ENCODE measurements around the gene NCSTN. TPM values are rescaled to one million over a fixed set of nuclear protein-coding genes. Genes with fewer than 3 reads are reported as not detected.

NCSTN gene
- total and polyA plus RNA-seq, 12 donors: 48.3 to 113 (median 87.0) TPM

Small RNA genes lying within 50 kb of the gene (small RNA-seq; reads per million reads assigned to genes)
- 0 reads per million in 2 donors for gene RF00019
- gene RNU4-42P: 0 reads per million in 2 donors

Other genes with a start within 250 kb of the NCSTN start
- gene IGSF8, start 244.8 kb upstream of the NCSTN start, total RNA-seq: 10 to 100 TPM; 15.0 to 42.9 (median 24.2) TPM
- gene IGSF8, start 244.8 kb upstream of the NCSTN start, polyA plus RNA-seq: 10 to 100 TPM in 2 of 3 donors, 1 to 10 TPM in 1; 9.7 to 24.9 (median 20.8) TPM
- gene ATP1A2, start 227.6 kb upstream of the NCSTN start, total RNA-seq: 1 to 10 TPM in 6 of 9 donors, under 1 TPM in 3; 0.47 to 3.6 (median 1.4) TPM
- 1 to 10 TPM in 2 of 3 donors, under 1 TPM in 1; 0.99 to 4.5 (median 2.7) TPM for gene ATP1A2, start 227.6 kb upstream of the NCSTN start, polyA plus RNA-seq
- gene ATP1A4, start 191.8 kb upstream of the NCSTN start, total RNA-seq: under 1 TPM in 2 of 9 donors, not detected in 7; 0.46 to 0.96 TPM
- under 1 TPM in 1 of 3 donors, not detected in 2; 0.17 TPM for gene ATP1A4, start 191.8 kb upstream of the NCSTN start, polyA plus RNA-seq
- gene CASQ1, start 152.8 kb upstream of the NCSTN start, total RNA-seq: 1 to 10 TPM in 1 of 9 donors, under 1 TPM in 2, not detected in 6; 0.11 to 1.6 (median 0.39) TPM
- gene CASQ1, start 152.8 kb upstream of the NCSTN start, polyA plus RNA-seq: under 1 TPM in 2 of 3 donors, not detected in 1; 0.16 to 0.17 TPM
- gene PEA15, start 138.0 kb upstream of the NCSTN start, total RNA-seq: 100 to 1,000 TPM in 4 of 9 donors, 10 to 100 TPM in 5; 40.6 to 163 (median 92.3) TPM
- 100 to 1,000 TPM; 120 to 445 (median 162) TPM for gene PEA15, start 138.0 kb upstream of the NCSTN start, polyA plus RNA-seq
- 100 to 1,000 TPM in 7 of 9 donors, 10 to 100 TPM in 2; 64.3 to 162 (median 143) TPM for gene DCAF8, start 80.8 kb upstream of the NCSTN start, total RNA-seq
- gene DCAF8, start 80.8 kb upstream of the NCSTN start, polyA plus RNA-seq: 100 to 1,000 TPM in 2 of 3 donors, 10 to 100 TPM in 1; 78.9 to 140 (median 124) TPM
- gene PEX19, start 58.2 kb upstream of the NCSTN start, total RNA-seq: 100 to 1,000 TPM in 3 of 9 donors, 10 to 100 TPM in 6; 55.5 to 165 (median 85.8) TPM
- 10 to 100 TPM; 15.5 to 89.1 (median 18.5) TPM for gene PEX19, start 58.2 kb upstream of the NCSTN start, polyA plus RNA-seq
- 100 to 1,000 TPM in 8 of 9 donors, 10 to 100 TPM in 1; 97.2 to 209 (median 134) TPM for gene COPA, start 133 bp upstream of the NCSTN start, total RNA-seq
- 100 to 1,000 TPM in 1 of 3 donors, 10 to 100 TPM in 2; 58.4 to 135 (median 72.4) TPM for gene COPA, start 133 bp upstream of the NCSTN start, polyA plus RNA-seq
- under 1 TPM in 2 of 9 donors, not detected in 7; 0.27 to 0.46 TPM for gene NHLH1, start 23.7 kb downstream of the NCSTN start, total RNA-seq
- gene NHLH1, start 23.7 kb downstream of the NCSTN start, polyA plus RNA-seq: under 1 TPM; 0.16 to 0.24 (median 0.24) TPM
- gene VANGL2, start 57.2 kb downstream of the NCSTN start, total RNA-seq: 1 to 10 TPM in 3 of 9 donors, under 1 TPM in 6; 0.20 to 2.2 (median 0.71) TPM
- 1 to 10 TPM in 1 of 3 donors, under 1 TPM in 2; 0.64 to 1.1 (median 0.97) TPM for gene VANGL2, start 57.2 kb downstream of the NCSTN start, polyA plus RNA-seq
- gene SLAMF6, start 179.9 kb downstream of the NCSTN start, total RNA-seq: 1 to 10 TPM in 4 of 9 donors, under 1 TPM in 4, not detected in 1; 0.11 to 1.8 (median 0.98) TPM
- 1 to 10 TPM in 1 of 3 donors, under 1 TPM in 2; 0.47 to 1.2 (median 0.97) TPM for gene SLAMF6, start 179.9 kb downstream of the NCSTN start, polyA plus RNA-seq
- gene CD84, start 236.1 kb downstream of the NCSTN start, total RNA-seq: 10 to 100 TPM in 7 of 9 donors, 1 to 10 TPM in 2; 1.4 to 29.9 (median 14.6) TPM
- 1 to 10 TPM; 1.0 to 4.0 (median 3.2) TPM for gene CD84, start 236.1 kb downstream of the NCSTN start, polyA plus RNA-seq